WTC11 (cell line): ENCODE data around the gene PPP3CA. TPM values are rescaled to one million over a fixed set of nuclear protein-coding genes. Genes with fewer than 3 reads are reported as not detected.

Source experiments
- ATAC-seq: fragments of 200-7000 bp; cut with Tn5 transposase; 2 replicates; pipeline ENCODE4 v1.10.0; 2021; ENCODE audit warnings: mild to moderate bottlenecking, moderate library complexity
- CTCF ChIA-PET: fragments of 300-600 bp; sonication (Branson Sonifier 250); formaldehyde crosslinking; loops from one replicate; lab custom pipeline; 2021; ENCODE audit warnings: antibody characterized with exemption; lab: Charles Lee
- POLR2A ChIA-PET: fragments of 350-600 bp; sonication (Branson Sonifier 250); formaldehyde crosslinking; loops from one replicate; lab custom pipeline; 2021; ENCODE audit warnings: antibody characterized with exemption; lab: Charles Lee
- DNase-seq: peaks from one replicate; pipeline ENCODE4 v3.0.0; 2021; ENCODE audit warnings: low spot score
- H3K27ac Mint-ChIP-seq: 2 replicates; pipeline ENCODE4 v1.8.0; 2021; ENCODE audit warnings: mixed read lengths
- H3K27me3 Mint-ChIP-seq: 2 replicates; pipeline ENCODE4 v1.8.0; 2021; ENCODE audit warnings: low read depth, mild to moderate bottlenecking, moderate library complexity, mixed read lengths
- H3K36me3 Mint-ChIP-seq: 2 replicates; pipeline ENCODE4 v1.8.0; 2021; ENCODE audit warnings: mixed read lengths
- H3K4me1 Mint-ChIP-seq: 2 replicates; pipeline ENCODE4 v1.8.0; 2022; ENCODE audit warnings: mixed read lengths
- H3K4me3 Mint-ChIP-seq: 2 replicates; pipeline ENCODE4 v1.8.0; 2021; ENCODE audit warnings: mild to moderate bottlenecking, moderate library complexity, mixed read lengths
- H3K9me3 Mint-ChIP-seq: 2 replicates; pipeline ENCODE4 v1.8.0; 2021; ENCODE audit warnings: mixed read lengths
- CTCF ChIP-seq: fragments of 200-600 bp; IDR thresholded peaks from 2 replicates; pipeline ENCODE4 v1.8.0; 2022; ENCODE audit warnings: antibody characterized with exemption
- E2F4 ChIP-seq: sonication (generic); formaldehyde crosslinking; IDR thresholded peaks from 2 replicates; pipeline ENCODE4 v1.8.1; 2022; ENCODE audit warnings: low read depth, mild to moderate bottlenecking, moderate library complexity, missing genetic modification reagents, borderline replicate concordance
- ETV6 ChIP-seq: sonication (generic); formaldehyde crosslinking; IDR thresholded peaks from 2 replicates; pipeline ENCODE4 v1.8.1; 2022; ENCODE audit warnings: mild to moderate bottlenecking, missing genetic modification reagents
- FOXK1 ChIP-seq: sonication (generic); formaldehyde crosslinking; IDR thresholded peaks from 2 replicates; pipeline ENCODE4 v1.8.0; 2022; ENCODE audit warnings: mild to moderate bottlenecking, moderate library complexity, missing genetic modification reagents
- GABPB1 ChIP-seq: sonication (generic); formaldehyde crosslinking; IDR thresholded peaks from 2 replicates; pipeline ENCODE4 v1.8.1; 2023; ENCODE audit warnings: mild to moderate bottlenecking, missing genetic modification reagents
- GRHL2 ChIP-seq: fragments of 250-450 bp; sonication (Bioruptor Pico); IDR thresholded peaks from 2 replicates; pipeline ENCODE4 v1.8.0; 2022; ENCODE audit warnings: mild to moderate bottlenecking, moderate library complexity; ENCODE audit not compliant: insufficient replicate concordance, severe bottlenecking
- HMGA2 ChIP-seq: fragments of 250-450 bp; sonication (Bioruptor Pico); IDR thresholded peaks from 2 replicates; pipeline ENCODE4 v1.4.0; 2021; ENCODE audit warnings: mild to moderate bottlenecking, moderate library complexity
- JAZF1 ChIP-seq: fragments of 250-450 bp; sonication (Bioruptor Pico); IDR thresholded peaks from 2 replicates; pipeline ENCODE4 v1.9.0; 2021; ENCODE audit warnings: moderate library complexity, mild to moderate bottlenecking, inconsistent platforms
- NFE2L1 ChIP-seq: sonication (generic); formaldehyde crosslinking; IDR thresholded peaks from 2 replicates; pipeline ENCODE4 v1.8.1; 2023; ENCODE audit warnings: missing genetic modification reagents
- NR3C1 ChIP-seq: sonication (generic); formaldehyde crosslinking; conservative IDR thresholded peaks from 2 replicates; pipeline ENCODE4 v1.8.1; 2023; ENCODE audit warnings: low read depth, mild to moderate bottlenecking, missing genetic modification reagents
- OVOL2 ChIP-seq: fragments of 250-450 bp; sonication (Bioruptor Pico); IDR thresholded peaks from 2 replicates; pipeline ENCODE4 v1.9.0; 2021; ENCODE audit warnings: mild to moderate bottlenecking, borderline replicate concordance
- PRRX2 ChIP-seq: fragments of 250-450 bp; sonication (Bioruptor Pico); IDR thresholded peaks from 2 replicates; pipeline ENCODE4 v1.8.0; 2021; ENCODE audit warnings: mild to moderate bottlenecking
- TCF7 ChIP-seq: sonication (generic); formaldehyde crosslinking; IDR thresholded peaks from 2 replicates; pipeline ENCODE4 v1.8.0; 2022; ENCODE audit warnings: mild to moderate bottlenecking, low read depth, missing genetic modification reagents, moderate library complexity
- USF2 ChIP-seq: sonication (generic); formaldehyde crosslinking; IDR thresholded peaks from 2 replicates; pipeline ENCODE4 v1.8.1; 2023; ENCODE audit warnings: mild to moderate bottlenecking, missing genetic modification reagents, moderate library complexity
- ZBTB43 ChIP-seq: sonication (generic); formaldehyde crosslinking; IDR thresholded peaks from 2 replicates; pipeline ENCODE4 v1.8.1; 2023; ENCODE audit warnings: mild to moderate bottlenecking, missing genetic modification reagents
- ZNF138 ChIP-seq: sonication (generic); formaldehyde crosslinking; conservative IDR thresholded peaks from 2 replicates; pipeline ENCODE4 v1.8.1; 2022; ENCODE audit warnings: mild to moderate bottlenecking, moderate library complexity, missing genetic modification reagents
- ZNF317 ChIP-seq: sonication (generic); formaldehyde crosslinking; IDR thresholded peaks from 2 replicates; pipeline ENCODE4 v1.8.1; 2023; ENCODE audit warnings: low read depth, mild to moderate bottlenecking, moderate library complexity, missing genetic modification reagents, borderline replicate concordance
- ZNF396 ChIP-seq: fragments of 250-450 bp; sonication (Bioruptor Pico); IDR thresholded peaks from 2 replicates; pipeline ENCODE4 v1.8.0; 2021; ENCODE audit warnings: mild to moderate bottlenecking, moderate library complexity, borderline replicate concordance
- ZSCAN18 ChIP-seq: fragments of 250-450 bp; sonication (Bioruptor Pico); IDR thresholded peaks from 2 replicates; pipeline ENCODE4 v2.1.2; 2022; ENCODE audit warnings: mild to moderate bottlenecking, moderate library complexity
- total RNA-seq: library from RNA; stranded (reverse); gene quantifications from 3 replicates; pipeline ENCODE4 v1.2.3, GENCODE V29; 2021
- TF ChIP-seq, protein P1 (sequence below): sonication (generic); formaldehyde crosslinking; IDR thresholded peaks from 2 replicates; pipeline ENCODE4 v1.8.1; 2023; ENCODE audit warnings: mild to moderate bottlenecking, missing genetic modification reagents, moderate library complexity
- TF ChIP-seq, protein P2 (sequence below): sonication (generic); formaldehyde crosslinking; IDR thresholded peaks from 2 replicates; pipeline ENCODE4 v1.8.0; 2023; ENCODE audit warnings: mild to moderate bottlenecking, missing genetic modification reagents
- TF ChIP-seq, protein P3 (sequence below): sonication (generic); formaldehyde crosslinking; IDR thresholded peaks from 2 replicates; pipeline ENCODE4 v1.8.1; 2022; ENCODE audit warnings: missing genetic modification reagents, borderline replicate concordance

Gene PPP3CA
- total RNA-seq, 1 experiment from 2014 or later = 41.6 TPM

DNA sequence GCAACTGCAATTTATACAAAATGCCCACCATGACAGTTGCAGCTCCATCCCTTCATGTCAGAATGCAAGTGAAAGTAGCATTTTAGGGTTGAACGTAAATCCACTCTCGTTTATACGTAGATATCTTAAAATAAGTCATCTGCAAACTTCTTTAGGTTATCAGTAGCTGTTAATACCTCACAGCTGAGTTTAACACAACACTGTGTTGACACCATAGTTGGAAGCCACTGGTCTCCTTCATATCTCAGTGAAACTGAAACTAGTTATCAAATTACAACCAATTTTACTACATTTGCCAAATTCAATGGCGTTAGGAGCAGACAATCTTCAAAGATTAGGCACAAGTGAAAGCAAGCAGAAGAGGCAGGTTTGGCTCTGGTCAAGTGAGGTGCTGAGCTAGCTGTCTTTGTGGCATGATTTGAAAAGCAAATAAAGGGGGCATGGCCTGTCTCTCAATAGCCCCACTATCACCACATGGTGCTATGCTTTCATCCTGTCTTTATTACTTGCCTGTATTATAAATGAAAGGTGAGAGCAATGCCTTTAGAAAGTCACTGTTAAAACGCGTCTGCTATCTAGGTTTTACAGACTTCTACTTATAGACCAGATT is 12.3 kb downstream of the PPP3CA start:
- Mint-ChIP-seq H3K4me3 (no peak overlapping the region), H3K27ac (peak overlapping the region; percentile 20; the same call in 1 of the 2 replicates), H3K27me3 (no peaks in the 10 kb centered on the region), H3K9me3 (0 out of 2 replicates have a peak, but pooled peaks cover 3% of the 10 kb centered on the region), H3K4me1 (peaks cover 48% of the 10 kb centered on the region), H3K36me3 (0 out of 2 replicates have a peak, but pooled peaks cover 2% of the 10 kb centered on the region)
- no peak for DNase-seq
- ChIA-PET POLR2A (no interaction called here), CTCF (no interaction called here)
- no peak for ATAC-seq
- no peak for TF ChIP-seq HMGA2 (CRISPR knock-in tag)
- no peak for TF ChIP-seq NFE2L1 (CRISPR knock-in tag)
- no peak for TF ChIP-seq ZNF138 (CRISPR knock-in tag)
- TF ChIP-seq FOXK1 (CRISPR knock-in tag) = no peak
- TF ChIP-seq, protein P1, sequence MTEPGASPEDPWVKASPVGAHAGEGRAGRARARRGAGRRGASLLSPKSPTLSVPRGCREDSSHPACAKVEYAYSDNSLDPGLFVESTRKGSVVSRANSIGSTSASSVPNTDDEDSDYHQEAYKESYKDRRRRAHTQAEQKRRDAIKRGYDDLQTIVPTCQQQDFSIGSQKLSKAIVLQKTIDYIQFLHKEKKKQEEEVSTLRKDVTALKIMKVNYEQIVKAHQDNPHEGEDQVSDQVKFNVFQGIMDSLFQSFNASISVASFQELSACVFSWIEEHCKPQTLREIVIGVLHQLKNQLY (CRISPR knock-in tag) = no peak
- TF ChIP-seq OVOL2 = no peak
- no peak for TF ChIP-seq GRHL2 (CRISPR knock-in tag)
- TF ChIP-seq, protein P2, sequence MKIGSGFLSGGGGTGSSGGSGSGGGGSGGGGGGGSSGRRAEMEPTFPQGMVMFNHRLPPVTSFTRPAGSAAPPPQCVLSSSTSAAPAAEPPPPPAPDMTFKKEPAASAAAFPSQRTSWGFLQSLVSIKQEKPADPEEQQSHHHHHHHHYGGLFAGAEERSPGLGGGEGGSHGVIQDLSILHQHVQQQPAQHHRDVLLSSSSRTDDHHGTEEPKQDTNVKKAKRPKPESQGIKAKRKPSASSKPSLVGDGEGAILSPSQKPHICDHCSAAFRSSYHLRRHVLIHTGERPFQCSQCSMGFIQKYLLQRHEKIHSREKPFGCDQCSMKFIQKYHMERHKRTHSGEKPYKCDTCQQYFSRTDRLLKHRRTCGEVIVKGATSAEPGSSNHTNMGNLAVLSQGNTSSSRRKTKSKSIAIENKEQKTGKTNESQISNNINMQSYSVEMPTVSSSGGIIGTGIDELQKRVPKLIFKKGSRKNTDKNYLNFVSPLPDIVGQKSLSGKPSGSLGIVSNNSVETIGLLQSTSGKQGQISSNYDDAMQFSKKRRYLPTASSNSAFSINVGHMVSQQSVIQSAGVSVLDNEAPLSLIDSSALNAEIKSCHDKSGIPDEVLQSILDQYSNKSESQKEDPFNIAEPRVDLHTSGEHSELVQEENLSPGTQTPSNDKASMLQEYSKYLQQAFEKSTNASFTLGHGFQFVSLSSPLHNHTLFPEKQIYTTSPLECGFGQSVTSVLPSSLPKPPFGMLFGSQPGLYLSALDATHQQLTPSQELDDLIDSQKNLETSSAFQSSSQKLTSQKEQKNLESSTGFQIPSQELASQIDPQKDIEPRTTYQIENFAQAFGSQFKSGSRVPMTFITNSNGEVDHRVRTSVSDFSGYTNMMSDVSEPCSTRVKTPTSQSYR (CRISPR knock-in tag) = no peak

DNA sequence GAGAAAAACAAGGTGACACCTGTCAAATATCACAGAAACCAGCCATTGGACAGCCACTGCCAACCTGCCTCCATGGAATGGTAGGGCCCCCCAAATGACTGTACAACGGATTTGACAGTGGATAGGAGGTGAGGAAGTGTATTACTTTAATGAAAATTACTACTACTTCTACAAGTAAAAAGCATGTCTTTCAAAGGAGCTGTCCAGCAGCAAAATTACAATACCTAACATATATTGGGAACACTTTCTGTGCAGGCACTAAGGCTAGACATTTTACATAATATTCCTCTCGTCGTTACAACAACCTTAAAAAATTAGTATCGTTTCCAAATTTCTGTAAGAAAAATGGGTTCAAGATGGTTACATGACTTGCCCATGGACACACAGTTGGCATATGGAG is 14.9 kb downstream of the PPP3CA start:
- ATAC-seq (no peak), DNase-seq (no peak)
- CTCF ChIA-PET = no interaction called here
- Mint-ChIP-seq H3K9me3 (0 out of 2 replicates have a peak, but pooled peaks cover 3% of the 10 kb centered on the region), H3K4me1 (peaks cover 60% of the 10 kb centered on the region), H3K27ac (no peak overlapping the region), H3K36me3 (no peaks in the 10 kb centered on the region), H3K27me3 (no peaks in the 10 kb centered on the region), H3K4me3 (no peak overlapping the region)
- POLR2A ChIA-PET = interaction anchor here (0.6 kb wide), 1 partner anchor 15 kb away, joined by 3 read pairs; no protein-coding TSS in a partner anchor
- TF ChIP-seq ZNF396 (CRISPR knock-in tag) (no peak), TCF7 (CRISPR knock-in tag) (no peak), USF2 (CRISPR knock-in tag) (no peak), E2F4 (CRISPR knock-in tag) (no peak), PRRX2 (no peak), CTCF (no peak), ETV6 (no peak), NR3C1 (CRISPR knock-in tag) (no peak), GABPB1 (CRISPR knock-in tag) (no peak), JAZF1 (no peak), ZNF317 (CRISPR knock-in tag) (no peak), ZSCAN18 (CRISPR knock-in tag) (no peak), OVOL2 (no peak), ZBTB43 (CRISPR knock-in tag) (no peak)
- TF ChIP-seq, protein P3, sequence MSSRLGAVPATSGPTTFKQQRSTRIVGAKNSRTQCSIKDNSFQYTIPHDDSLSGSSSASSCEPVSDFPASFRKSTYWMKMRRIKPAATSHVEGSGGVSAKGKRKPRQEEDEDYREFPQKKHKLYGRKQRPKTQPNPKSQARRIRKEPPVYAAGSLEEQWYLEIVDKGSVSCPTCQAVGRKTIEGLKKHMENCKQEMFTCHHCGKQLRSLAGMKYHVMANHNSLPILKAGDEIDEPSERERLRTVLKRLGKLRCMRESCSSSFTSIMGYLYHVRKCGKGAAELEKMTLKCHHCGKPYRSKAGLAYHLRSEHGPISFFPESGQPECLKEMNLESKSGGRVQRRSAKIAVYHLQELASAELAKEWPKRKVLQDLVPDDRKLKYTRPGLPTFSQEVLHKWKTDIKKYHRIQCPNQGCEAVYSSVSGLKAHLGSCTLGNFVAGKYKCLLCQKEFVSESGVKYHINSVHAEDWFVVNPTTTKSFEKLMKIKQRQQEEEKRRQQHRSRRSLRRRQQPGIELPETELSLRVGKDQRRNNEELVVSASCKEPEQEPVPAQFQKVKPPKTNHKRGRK = no peak
